Activated CD4-positive, alpha-beta T cell treated with anti-CD3 and anti-CD28 coated beads, Interleukin-2, amount 50 U/mL, for 4 hours (primary cell): Measurements from ENCODE around the gene CD55.

Experiments
- DNase-seq, 2 experiments: peaks; one replicate each; pipeline ENCODE4 v3.0.0-alpha.2; 2020

Gene CD55

DNA sequence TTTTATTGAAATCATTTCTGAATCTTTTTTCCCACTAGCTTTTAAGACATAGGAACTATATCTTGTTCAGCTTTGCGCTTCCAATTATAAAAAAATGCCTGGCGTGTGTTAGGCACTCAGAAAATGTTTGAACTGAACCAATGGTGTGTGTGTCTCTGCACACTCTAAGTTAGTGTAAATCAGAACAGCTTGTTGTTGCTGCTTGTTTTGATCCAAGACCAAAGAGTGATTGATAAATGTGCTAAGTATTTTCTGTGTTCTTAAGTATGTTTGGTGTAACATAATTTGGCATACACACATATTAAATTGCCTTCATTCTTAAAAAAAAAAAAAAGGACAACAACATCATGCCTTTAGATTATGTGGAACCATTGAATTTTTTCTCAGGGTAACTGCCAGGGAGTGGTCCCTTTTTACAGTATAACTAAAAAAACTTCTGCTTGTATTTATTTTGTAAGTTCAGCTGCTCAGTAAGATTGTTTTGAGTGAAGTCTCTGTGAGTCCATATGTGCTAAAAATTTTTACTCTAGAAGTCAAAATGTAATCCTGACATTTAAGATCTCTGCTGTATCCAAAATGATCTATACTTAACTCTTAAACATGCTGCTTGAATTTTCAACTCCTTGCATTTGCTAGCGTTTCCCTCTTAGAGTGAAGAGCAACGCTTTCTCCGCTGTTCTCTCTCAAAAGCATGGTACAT lies 8.7 kb downstream of the CD55 start:
- DNase-seq, result no peak

GRCh38 chr1:207331354-207332313 lies 10.2 kb downstream of the CD55 start:
- no peak for DNase-seq

GRCh38 chr1:207333009-207333600 lies 11.6 kb downstream of the CD55 start:
- no peak for DNase-seq

DNA sequence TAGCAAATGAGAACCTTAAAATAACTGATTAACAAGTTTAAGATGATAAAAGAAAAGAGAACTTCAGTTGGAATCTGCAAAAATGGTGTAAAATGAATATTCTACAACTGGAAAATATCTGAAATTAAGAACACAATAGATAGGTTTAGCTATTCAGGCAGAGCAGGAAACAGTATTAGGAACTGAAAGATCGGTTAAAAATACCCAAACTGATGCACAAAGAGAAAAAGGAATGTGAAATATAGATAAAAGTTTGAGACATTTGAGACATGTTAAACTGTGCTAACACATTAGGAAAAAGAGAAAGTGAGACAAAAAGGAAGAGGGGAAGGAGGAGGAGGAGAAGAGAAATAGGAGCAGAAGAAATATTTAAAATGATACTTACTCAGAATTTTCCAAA lies 12.1 kb downstream of the CD55 start:
- no peak for DNase-seq

GRCh38 chr1:207334337-207334736 lies 12.9 kb downstream of the CD55 start:
- no peak for DNase-seq

- no peak for DNase-seq
These were observed 13.7 kb downstream of the CD55 start for GRCh38 chr1:207335138-207335537.

- DNase-seq, result no peak
These were observed 14.4 kb downstream of the CD55 start for GRCh38 chr1:207335695-207336363.

- no peak for DNase-seq
These were observed 15.3 kb downstream of the CD55 start for GRCh38 chr1:207336559-207337467.

- no peak for DNase-seq
These were observed 20.9 kb downstream of the CD55 start for GRCh38 chr1:207342332-207342731.

DNA sequence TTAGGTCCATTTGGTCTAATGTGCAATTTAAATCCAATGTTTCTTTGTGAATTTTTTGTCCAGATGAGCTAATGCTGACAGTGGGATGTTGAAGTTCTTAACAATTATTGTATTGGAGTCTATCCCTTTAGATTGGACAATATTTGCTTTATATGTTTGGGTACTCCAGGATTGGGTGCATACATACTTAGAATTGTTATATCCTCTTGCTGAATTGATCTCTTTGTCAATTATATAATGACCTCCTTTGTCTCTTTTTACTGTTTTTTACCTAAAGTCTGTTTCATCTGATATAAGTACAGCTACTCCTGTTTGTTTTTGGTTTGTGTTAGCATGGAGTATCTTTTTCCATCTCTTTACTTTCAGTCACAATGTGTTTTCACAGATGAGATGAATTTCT lies 22.2 kb downstream of the CD55 start:
- DNase-seq, result no peak

GRCh38 chr1:207344221-207344620 lies 22.7 kb downstream of the CD55 start:
- DNase-seq, result no peak

- no peak for DNase-seq
These were observed 24.4 kb downstream of the CD55 start for GRCh38 chr1:207345644-207346477.

GRCh38 chr1:207346513-207346912 lies 25.0 kb downstream of the CD55 start:
- no peak for DNase-seq

- no peak for DNase-seq
These were observed 28.5 kb downstream of the CD55 start for GRCh38 chr1:207349979-207350378.

GRCh38 chr1:207352554-207352953 lies 31.1 kb downstream of the CD55 start:
- no peak for DNase-seq

DNA sequence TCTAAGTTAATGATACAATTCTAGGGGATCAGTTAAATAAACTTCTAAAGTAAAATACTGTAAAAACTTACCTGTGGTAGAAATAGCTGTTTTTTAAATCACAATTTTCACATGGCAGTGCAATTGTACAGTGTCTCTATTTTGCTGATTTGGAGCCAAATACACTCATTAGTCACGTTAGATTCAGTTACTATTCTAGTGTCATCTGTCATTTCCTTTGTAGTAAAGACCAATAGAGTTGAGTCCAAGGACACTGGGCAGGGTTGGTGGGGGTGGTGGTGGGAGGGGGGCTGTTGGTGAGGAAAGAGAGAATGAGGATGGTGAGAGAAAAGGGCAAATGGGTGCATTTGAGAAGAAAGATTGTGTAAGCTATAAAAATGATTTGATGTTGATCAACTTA lies 33.6 kb downstream of the CD55 start:
- no peak for DNase-seq

- no peak for DNase-seq
These were observed 34.2 kb downstream of the CD55 start for GRCh38 chr1:207355513-207356295.

GRCh38 chr1:207361029-207361428 lies 39.6 kb downstream of the CD55 start:
- DNase-seq, result no peak

DNA sequence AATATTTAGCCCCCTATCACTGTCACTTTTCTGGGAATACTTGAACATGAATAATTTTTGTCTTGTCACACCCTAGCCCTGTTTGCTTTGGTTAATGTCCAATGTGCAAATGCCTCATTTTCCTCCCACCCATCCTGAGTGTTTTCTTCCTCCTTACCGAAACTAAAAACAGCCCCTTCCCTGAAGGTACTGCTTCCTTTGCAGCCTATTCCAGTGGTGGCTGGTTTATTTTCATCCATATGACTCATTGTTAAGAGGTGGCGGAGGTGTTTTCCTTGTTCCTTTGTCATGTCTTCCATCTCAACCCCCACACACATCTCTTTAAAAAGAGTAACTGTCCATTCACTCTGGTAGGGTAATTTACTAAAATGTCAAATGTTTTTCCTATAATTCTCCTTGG lies 40.4 kb downstream of the CD55 start:
- DNase-seq, result no peak
